HG02943 (cell line): ENCODE data around the gene TEAD1.

Experiments
- ATAC-seq: cut with Tn5 transposase; IDR thresholded peaks from one replicate; pipeline ENCODE4 v1.9.1; 2021; ENCODE audit warnings: mild to moderate bottlenecking, low read depth, moderate library complexity; ENCODE audit not compliant: unreplicated experiment

The TEAD1 gene

DNA sequence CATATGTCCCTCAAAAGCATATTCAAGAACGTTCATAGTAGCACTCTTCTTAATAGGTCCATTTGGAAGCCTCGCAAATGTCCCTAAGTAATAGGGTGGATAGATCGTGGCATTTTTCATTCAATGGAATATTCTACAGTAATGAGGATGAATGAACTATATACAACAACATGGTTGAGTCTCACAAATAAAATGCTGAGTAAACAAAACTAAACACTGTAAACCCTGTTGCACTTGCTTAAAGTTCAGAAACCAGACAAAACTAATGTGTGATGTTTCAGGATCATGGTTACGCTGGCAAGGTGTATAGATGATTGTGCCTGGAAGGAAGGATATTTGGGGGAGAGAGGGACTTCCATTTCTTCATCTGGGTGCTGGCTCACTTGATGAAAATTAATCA is 244.4 kb downstream of the TEAD1 start:
- no peak for ATAC-seq

DNA sequence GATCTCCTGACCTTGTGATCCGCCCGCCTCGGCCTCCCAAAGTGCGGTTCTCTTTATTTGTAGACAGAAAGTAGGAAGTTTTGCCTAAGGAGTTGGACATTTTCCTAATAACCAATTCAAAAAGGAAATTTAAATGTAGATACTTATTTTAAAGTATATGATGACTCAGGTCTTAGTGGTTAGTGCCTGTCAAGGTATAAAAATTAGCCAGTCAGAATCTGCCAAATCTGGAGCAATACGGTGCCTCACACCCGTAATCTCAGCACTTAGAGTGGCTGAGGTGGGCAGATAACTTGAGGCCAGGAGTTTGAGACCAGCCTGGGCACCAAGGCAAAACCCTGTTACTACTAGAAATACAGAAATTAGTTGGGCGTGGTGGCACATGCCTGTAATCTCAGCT is 248.2 kb downstream of the TEAD1 start:
- ATAC-seq = no peak

DNA sequence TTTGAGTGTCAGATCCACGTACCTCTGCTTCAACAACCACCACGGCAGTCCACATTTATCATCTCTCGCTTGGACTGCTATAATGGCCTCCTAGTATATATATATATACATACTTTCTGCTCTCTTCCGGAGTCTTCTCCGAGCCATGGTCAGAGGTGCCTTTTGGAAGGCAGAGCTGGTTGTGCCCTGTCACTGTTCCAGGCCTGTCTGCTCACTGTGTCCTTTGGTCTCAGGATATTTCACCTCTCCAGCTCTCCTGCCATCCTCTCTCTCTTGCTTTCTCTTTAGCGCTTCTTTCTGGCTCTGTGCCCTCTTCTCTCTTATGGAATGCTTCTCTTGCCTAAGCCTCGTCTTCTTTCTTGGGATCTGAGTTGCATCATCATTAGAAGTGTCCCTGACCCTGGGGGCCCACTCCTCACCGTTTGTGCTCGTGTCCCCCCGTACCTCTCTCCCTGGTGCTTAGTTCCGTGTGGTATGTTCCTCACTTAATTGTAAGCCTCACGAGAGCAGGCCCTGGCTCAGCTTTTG is 248.8 kb downstream of the TEAD1 start:
- no peak for ATAC-seq

DNA sequence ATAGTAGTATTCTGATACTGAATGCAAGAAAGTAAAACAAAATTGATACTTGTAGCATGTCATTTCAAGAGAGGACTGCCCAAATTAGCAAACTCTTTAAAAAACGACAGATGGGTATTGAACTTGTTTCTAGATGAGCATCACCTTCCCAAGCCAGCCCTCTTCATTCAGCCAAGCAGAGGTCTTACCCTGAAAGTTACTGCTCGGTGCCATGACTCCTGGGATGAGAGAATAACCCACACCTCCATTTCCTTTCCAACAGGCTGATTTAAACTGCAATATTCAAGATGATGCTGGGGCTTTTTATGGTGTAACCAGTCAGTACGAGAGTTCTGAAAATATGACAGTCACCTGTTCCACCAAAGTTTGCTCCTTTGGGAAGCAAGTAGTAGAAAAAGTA is 250.4 kb downstream of the TEAD1 start:
- ATAC-seq = no peak

DNA sequence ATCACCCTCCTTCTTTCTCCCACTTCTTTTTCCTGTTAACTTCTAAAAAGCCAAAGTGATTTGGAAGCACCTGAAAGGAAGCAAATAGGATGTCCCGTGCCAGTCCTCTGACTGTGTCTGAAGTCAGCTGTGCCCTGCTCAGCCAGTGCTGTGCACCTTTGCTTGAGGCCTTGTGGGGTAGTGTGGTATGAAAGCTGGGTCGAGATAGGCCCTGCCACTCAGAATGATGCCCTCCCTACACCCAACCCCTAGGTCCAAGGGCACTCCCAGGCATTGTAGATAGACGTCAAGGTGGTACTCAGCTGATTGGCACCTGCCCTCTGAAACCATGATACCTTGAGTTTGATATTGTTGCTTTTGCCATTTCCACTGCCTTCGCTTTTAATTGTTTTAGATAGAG is 251.3 kb downstream of the TEAD1 start:
- no peak for ATAC-seq

DNA sequence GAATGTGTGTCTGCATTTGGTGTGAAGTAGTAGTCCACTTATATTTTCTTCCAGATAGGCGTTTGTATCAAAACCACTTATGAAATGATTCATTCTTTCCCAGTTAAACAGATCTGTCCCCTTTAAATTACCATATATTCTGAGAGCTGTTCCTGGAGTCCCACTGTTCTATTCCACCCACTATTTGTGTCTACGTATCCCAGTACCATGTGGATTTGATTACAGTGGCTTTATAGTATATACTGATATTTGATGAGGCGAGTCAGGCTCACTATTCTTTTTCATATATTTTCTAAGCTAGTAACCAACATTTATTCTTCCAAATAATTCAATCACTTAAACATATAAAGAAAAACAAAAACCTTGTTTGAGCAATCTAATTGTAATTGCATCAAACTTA is 253.0 kb downstream of the TEAD1 start:
- ATAC-seq = no peak

DNA sequence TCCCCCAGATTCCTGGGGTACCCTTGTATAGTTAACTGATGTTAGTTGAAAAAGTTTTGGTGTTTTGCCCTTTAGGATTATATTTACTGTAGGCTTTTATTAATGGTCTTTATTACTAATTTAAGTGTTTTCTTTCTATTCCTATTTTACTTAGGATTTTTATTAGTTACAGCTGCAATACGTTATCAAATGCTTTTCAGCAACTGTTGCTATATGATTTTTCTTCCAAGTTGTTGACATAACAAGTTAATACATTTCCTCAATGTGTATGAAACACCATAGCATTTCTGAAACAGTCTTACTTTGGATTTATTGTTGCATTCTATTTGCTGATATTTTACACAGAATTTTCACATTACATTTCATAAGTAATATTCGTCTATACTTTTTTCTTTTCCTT is 253.7 kb downstream of the TEAD1 start:
- ATAC-seq = no peak

DNA sequence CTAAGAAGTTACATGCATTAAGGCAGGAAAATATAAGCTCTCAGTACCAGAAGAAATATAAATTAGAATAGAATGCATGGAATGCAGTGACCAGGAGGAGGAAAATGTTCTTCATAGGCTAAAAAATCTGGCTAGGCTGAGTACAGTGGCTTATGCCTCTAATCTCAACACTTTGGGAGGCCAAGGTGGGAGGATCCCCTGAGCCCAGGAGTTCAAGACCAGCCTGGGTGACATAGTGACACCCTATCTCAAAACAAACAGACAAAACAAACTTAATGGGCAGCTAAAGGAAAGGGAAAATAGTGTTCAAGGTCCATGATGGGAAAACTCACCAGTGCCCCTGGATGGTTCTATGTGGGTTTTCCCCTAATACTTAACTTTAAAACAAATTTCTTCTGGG is 256.6 kb downstream of the TEAD1 start:
- ATAC-seq = no peak

DNA sequence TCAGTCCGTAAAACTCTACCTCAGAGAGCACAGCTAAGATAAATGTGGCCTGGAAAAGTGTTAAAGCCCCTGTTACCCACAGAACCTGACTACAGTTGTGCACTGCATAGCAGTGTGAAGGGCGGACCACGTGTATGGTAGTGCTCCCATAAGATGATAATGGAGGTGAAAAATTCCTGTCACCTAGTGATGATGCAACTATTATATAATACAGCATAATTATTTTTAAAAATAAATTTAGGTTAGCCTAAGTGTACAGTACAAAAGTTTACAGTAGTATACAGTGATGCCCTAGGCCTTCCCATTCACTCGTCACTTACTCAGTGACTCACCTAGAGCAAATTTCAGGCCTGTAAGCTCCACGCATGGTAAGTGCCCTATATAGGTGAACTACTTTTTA is 258.3 kb downstream of the TEAD1 start:
- no peak for ATAC-seq

DNA sequence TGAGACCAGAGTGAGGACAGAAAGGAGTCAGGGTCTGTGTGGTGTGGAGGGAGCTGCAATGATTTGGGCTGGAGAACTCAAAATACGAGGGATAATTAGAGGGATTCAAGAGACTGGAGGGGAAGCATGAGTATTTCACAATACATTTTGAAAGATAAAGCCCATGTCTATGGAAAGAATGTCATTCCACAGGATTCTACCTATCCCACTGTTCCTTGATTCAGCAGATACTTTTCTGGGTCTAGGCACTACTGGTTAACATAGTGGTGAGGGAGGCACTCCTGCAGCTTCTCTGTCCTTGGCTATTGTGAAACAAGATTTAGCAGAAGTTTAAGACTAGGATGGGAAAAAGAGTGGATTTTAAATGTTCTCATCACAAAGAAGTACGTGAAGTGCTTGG is 262.0 kb downstream of the TEAD1 start:
- ATAC-seq = no peak

DNA sequence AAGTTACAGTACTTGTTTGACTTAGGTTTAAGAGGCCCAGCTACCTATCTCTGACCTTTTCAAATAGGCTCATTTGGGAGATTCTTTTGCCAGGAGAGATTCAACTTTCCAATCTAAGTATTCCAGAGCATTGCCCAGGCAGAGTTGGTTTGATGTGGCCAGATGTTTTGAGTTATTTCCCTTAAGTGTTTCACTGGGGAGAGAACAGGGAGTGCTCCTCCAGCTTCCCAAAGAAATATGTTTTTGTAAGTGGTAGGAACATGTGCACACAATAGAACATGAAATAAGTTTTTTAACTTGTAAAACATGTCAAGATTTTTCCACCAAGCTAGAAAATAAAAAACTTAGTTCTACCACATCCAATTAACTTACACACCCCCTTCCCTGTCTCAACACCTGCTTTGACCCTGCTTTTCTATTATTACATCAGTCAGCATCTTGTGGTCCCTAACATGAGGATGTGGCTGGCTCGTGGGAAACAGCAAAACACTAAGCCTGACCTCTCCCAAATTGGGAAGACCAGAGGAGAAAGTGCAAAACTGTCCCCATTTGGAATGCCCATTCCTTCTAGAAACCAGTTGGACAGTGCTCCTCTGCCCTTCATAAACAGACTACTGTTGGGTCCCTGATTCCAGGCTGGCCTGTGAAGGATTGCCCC is 264.5 kb downstream of the TEAD1 start:
- no peak for ATAC-seq

DNA sequence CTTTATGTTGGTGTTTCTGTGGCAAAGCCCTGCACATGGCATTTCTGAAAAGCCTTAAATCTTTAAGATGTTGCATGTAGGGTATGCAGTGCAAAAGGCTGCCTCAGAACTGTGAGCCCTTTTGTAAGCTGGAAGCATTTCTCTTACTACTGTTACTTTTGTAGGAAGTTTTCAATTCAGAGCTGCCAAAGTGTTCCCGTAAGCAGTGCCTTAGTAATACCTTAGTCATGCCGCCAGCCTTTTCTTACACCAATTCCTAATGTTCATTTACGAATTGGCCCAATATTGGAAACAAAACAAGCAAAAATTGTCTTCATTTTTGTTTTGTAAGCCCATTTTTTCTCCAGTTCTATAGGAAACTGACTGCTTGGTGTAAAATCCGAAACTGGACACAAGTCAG is 267.4 kb downstream of the TEAD1 start:
- ATAC-seq = no peak

DNA sequence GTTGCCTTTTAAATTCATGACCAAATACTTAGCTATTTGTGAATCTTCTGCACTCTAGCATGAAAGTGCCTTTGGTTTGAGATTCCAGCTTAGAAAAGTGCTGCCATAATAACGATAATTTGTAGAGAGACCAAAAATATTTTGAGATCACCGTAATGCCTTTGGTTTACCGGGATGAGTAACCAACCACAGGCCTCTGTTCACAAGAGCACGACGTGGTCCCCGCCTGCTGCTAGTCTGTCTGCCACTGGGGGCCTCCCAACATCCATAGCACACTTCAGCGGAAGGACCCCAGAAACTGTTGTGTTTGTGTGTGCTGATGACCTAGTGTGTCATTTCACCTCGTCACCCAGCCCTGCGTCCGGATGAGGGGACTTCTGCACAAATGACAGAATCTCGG is 267.9 kb downstream of the TEAD1 start:
- ATAC-seq = no peak

DNA sequence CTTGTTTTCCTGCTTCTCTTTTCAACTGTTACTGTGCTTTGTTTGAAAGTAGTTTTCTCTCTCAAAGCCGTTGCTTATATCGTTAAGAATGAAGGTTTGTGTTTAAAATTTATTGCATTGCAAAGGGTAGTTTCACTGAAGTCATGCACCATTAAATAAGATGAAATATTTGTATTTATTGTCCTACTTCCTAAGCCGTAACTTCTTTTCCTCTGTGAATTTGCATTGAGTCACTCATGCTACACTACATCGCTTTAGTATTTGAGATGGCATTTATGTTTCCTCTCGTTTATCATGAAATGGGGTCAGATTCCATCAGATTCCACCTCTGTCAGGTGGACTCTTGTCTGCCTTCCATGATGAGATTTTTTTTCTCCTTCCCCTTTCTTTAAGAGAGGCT is 269.1 kb downstream of the TEAD1 start:
- no peak for ATAC-seq

DNA sequence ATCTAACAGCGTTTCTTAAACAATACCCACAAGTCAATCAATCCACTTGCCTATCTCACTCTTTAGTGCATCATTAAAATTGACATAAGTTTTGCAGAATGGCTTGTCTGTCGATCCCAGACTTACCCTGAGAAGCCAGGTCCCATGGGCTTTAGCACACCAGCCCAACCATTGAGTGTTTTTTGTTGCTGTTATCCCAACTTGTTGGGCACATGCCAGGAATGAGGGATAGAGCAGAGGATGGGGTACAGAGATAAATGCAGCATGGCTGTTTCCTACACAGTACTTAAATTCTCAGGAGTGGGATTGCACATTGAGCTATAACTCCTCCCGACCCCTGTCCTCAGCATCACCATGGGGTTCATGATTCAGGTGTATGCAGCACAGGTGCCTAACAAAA is 270.7 kb downstream of the TEAD1 start:
- no peak for ATAC-seq

DNA sequence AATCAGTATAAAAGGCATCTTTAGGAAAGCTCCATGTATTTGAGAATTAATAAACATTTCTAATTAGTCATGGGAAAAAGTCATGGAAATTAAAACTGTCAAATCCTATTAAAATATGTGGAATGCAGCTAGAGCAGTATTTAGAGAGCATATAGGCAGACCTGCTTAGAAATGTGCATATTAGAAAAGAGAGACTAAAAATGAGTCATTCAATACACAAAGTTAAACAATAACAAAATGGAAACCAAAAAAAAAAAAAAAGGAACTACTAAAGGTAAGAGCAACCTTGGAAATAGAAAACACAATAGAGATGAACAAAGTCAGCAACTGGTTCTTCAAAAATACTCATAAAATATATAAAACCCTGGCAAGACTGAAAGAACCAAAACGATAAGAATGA is 275.2 kb downstream of the TEAD1 start:
- no peak for ATAC-seq

DNA sequence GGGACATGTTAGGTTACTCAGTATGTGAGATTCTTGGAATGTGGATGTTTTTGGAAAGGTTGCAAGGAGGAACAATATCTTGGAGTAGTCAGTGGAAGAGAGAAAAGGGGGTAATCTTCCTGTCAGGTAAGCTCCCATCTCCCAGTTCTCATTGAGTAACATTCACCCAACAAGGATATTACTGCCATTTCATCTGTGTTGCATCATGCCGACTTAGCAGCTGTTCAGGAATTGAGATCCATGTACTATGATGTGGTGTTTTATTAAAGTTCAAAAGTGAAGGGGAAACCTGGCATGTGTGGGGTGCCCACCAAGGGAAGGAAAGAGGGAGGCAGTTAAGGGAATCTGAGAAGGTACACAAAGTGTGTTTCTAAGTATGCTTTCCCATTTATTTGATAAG is 276.4 kb downstream of the TEAD1 start:
- ATAC-seq = no peak

DNA sequence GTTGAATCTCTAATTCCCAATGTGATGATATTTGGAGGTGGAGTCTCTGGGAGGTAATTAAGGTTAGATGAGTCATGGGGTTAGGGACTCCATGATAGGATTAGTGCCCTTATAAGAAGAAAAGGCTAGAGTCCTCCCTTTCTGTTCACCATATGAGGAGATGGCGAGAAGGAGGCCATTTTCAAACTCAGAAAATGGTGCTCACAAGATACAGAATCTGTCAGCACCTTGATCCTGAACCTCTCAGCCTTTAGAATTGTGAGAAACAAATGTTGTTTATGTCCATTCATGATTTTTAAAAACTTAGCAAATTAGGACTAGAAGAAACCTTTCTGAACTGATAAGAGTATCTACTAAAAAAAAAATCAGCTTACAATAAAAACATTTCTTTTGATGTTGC is 277.2 kb downstream of the TEAD1 start:
- no peak for ATAC-seq

DNA sequence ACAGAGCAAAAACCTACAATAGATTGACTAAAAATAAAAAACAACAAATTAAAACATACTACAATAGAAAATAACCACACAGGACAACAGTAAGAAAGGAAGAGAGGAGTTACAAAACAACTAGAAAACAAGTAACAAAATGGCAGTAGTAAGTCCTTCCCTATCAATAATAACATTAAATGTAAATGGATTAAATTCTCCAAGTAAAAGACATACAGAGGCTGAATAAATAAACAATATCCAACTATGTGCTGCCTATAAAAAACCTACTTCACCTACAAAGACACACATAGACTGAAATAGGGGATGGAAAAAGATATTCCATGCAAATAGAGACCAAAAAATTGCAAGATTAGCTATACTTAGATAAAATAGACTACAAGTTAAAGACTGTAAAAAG is 277.9 kb downstream of the TEAD1 start:
- ATAC-seq = no peak

DNA sequence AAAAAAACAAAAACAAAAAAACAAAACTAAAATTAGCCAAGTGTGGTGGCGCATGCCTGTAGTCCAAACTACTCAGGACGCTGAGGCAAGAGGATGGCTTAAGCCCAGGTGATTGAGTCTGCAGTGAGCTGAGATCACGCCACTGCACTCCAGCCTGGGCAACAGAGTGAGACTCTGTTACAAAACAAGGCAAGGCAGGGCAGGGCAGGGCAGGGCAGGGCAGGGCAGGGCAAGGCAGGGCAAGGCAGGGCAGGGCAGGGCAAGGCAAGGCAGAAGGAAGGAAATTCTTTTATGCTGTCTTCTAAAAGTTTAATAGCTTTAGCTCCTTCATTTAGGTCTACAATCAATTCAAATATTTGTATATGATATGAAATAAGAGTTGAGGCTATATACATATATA is 284.8 kb downstream of the TEAD1 start:
- no peak for ATAC-seq

DNA sequence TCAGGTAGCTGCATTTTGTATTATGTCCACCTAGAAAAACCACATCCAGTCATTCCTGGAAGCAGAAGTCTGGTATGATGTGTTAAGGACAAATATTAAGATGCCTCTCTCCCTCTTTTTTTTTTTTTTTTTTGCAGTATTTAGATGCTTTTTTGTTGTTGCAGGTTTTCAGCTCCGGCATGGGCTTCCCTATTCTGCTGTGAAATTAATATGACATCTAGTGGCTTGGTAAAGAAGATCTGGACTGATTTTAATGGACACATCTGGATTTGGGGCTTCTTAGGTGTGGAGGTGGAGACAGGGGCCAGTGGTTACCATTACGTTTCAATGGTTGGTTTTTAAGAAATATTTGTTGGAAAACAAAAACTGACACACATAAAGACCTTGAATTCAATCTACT is 287.4 kb downstream of the TEAD1 start:
- ATAC-seq = no peak

DNA sequence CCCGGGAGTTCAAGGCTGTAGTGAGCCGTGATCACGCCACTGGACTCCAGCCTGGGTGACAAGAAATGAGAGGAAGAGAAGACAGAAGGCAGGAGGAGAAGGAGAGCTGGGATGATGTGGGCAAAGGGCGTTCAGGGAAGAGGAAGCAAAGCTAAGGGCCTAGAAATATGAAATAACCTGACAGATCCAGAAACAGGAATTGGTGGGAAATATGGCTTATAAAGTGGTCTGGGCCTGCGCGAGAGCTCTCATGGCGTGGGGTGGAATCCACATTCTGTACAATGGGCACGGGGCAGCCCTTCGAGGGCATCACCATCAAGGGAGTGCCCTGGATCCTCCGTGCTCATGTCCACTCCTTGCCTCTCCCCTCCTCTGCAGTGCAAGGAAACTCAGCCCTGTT is 288.1 kb downstream of the TEAD1 start:
- ATAC-seq = no peak

DNA sequence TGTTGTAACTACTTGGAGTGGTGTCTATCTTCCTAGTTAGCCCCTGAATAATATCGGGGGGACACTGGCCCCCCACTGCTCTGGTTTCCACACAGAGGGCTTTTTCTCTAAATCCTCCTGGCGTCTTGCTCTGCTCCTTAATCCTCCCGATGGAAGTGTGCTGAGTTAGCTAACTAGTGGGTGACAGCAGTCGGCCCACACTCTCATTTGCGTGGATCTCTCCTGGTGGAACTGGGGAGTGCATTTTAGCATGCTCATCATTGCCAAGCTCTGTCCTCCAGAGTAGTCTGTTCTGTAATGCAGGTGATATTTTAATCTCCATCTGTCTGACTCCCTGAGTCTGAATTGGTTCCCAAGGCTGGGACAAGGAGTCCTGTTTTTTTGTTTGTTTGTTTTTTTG is 288.8 kb downstream of the TEAD1 start:
- ATAC-seq = no peak
